Activated CD8-positive, alpha-beta memory T cell treated with anti-CD3 and anti-CD28 coated beads for 36 hours (primary cell): ENCODE results near the gene DNAI2. TPM values are rescaled to one million over a fixed set of nuclear protein-coding genes. Genes with fewer than 3 reads are reported as not detected.
"Not testable (repeated sequence)": the region's sequence is repeated elsewhere in the genome, so short reads cannot be mapped to it uniquely, and the experiment has no call there.

Source experiments
- CTCF ChIA-PET: fragments of 350-600 bp; sonication (Branson Sonifier 250); formaldehyde crosslinking; loops from one replicate; lab custom pipeline; 2021; ENCODE audit warnings: antibody characterized with exemption; lab: Charles Lee
- POLR2A ChIA-PET: fragments of 350-600 bp; sonication (Branson Sonifier 250); formaldehyde crosslinking; loops from one replicate; lab custom pipeline; 2021; ENCODE audit warnings: antibody characterized with exemption; lab: Charles Lee
- total RNA-seq, 2 experiments: library from RNA; stranded (reverse); gene quantifications; one replicate each; pipeline ENCODE4 v1.2.3, GENCODE V29; 2021

The DNAI2 gene
- total RNA-seq, 2 experiments from 2014 or later: 0.36 to 0.70 TPM

GRCh38 chr17:74243013-74243755, 30.9 kb upstream of the DNAI2 start:
- ChIA-PET CTCF (no interaction called here), POLR2A (no interaction called here)

GRCh38 chr17:74244128-74244527, 29.9 kb upstream of the DNAI2 start:
- POLR2A ChIA-PET: no interaction called here
- CTCF ChIA-PET: no interaction called here

- ChIA-PET CTCF (no interaction called here), POLR2A (no interaction called here)
Observed at GRCh38 chr17:74244548-74244947, 29.5 kb upstream of the DNAI2 start.

- ChIA-PET CTCF (interaction anchor here (1.1 kb wide), 1 partner anchor 116 kb away, joined by 3 read pairs; the partner anchor contains the start of gene BTBD17), POLR2A (no interaction called here)
Observed at GRCh38 chr17:74245145-74245831, 28.7 kb upstream of the DNAI2 start.

GRCh38 chr17:74245871-74246270, 28.2 kb upstream of the DNAI2 start:
- ChIA-PET CTCF (interaction anchor here (1.1 kb wide), 1 partner anchor 116 kb away, joined by 3 read pairs; the partner anchor contains the start of gene BTBD17), POLR2A (no interaction called here)

GRCh38 chr17:74249590-74250270, 24.3 kb upstream of the DNAI2 start:
- POLR2A ChIA-PET: no interaction called here
- CTCF ChIA-PET: no interaction called here

- CTCF ChIA-PET: interaction anchor here (0.7 kb wide), 1 partner anchor 9 kb away, joined by 3 read pairs; no protein-coding TSS in a partner anchor
Observed at GRCh38 chr17:74250324-74250995, 23.6 kb upstream of the DNAI2 start.

GRCh38 chr17:74251051-74251450, 23.0 kb upstream of the DNAI2 start:
- ChIA-PET POLR2A (no interaction called here), CTCF (interaction anchor here (0.7 kb wide), 1 partner anchor 10 kb away, joined by 3 read pairs; no protein-coding TSS in a partner anchor)

More at GRCh38 chr17:74250324-74250995, 23.6 kb upstream of the DNAI2 start:
- POLR2A ChIA-PET: no interaction called here

GRCh38 chr17:74251569-74251968, 22.5 kb upstream of the DNAI2 start:
- ChIA-PET POLR2A (interaction anchor here (0.5 kb wide), 1 partner anchor 45 kb away, joined by 9 read pairs; no protein-coding TSS in a partner anchor), CTCF (interaction anchor here (0.7 kb wide), 1 partner anchor 10 kb away, joined by 3 read pairs; no protein-coding TSS in a partner anchor)

GRCh38 chr17:74252211-74252610, 21.8 kb upstream of the DNAI2 start:
- CTCF ChIA-PET: no interaction called here

GRCh38 chr17:74253036-74253435, 21.0 kb upstream of the DNAI2 start:
- ChIA-PET CTCF (no interaction called here), POLR2A (interaction anchor here (0.6 kb wide), 1 partner anchor 238 kb away, joined by 3 read pairs; no protein-coding TSS in a partner anchor)

More at GRCh38 chr17:74252211-74252610, 21.8 kb upstream of the DNAI2 start:
- POLR2A ChIA-PET: interaction anchor here (0.6 kb wide), 1 partner anchor 238 kb away, joined by 3 read pairs; no protein-coding TSS in a partner anchor

GRCh38 chr17:74257311-74257710, 16.7 kb upstream of the DNAI2 start:
- ChIA-PET POLR2A (no interaction called here), CTCF (no interaction called here)

- POLR2A ChIA-PET: no interaction called here
- CTCF ChIA-PET: no interaction called here
Observed at GRCh38 chr17:74259667-74260524, 14.1 kb upstream of the DNAI2 start.

- ChIA-PET POLR2A (no interaction called here), CTCF (no interaction called here)
Observed at GRCh38 chr17:74260525-74260850, 13.5 kb upstream of the DNAI2 start.

- ChIA-PET CTCF (interaction anchor here (1.2 to 1.4 kb wide), 2 partner anchors 19 to 161 kb away, joined by 3 to 4 read pairs; no protein-coding TSS in a partner anchor), POLR2A (no interaction called here)
Observed at GRCh38 chr17:74262601-74263000, 11.4 kb upstream of the DNAI2 start.

- CTCF ChIA-PET: not testable (repeated sequence)
Observed at GRCh38 chr17:74267054-74267453, 7.0 kb upstream of the DNAI2 start.

GRCh38 chr17:74267579-74267978, 6.5 kb upstream of the DNAI2 start:
- POLR2A ChIA-PET: no interaction called here
- CTCF ChIA-PET: interaction anchor here (1.1 kb wide), 1 partner anchor 17 kb away, joined by 4 read pairs; no protein-coding TSS in a partner anchor

More at GRCh38 chr17:74267054-74267453, 7.0 kb upstream of the DNAI2 start:
- POLR2A ChIA-PET: not testable (repeated sequence)

- ChIA-PET CTCF (interaction anchor here (1.1 kb wide), 1 partner anchor 17 kb away, joined by 4 read pairs; no protein-coding TSS in a partner anchor), POLR2A (no interaction called here)
Observed at GRCh38 chr17:74267987-74268499, 6.0 kb upstream of the DNAI2 start.
